Activated CD4-positive, alpha-beta memory T cell treated with anti-CD3 and anti-CD28 coated beads, Interleukin-2, amount 10 ng/mL, durations not matched to agents 7 days and 5 days (primary cell): ENCODE measurements around the gene IER5. TPM values are rescaled to one million over a fixed set of nuclear protein-coding genes. Genes with fewer than 3 reads are reported as not detected.

Experiments
- CTCF ChIA-PET: fragments of 350-600 bp; sonication (Branson Sonifier 250); formaldehyde crosslinking; loops from one replicate; lab custom pipeline; 2021; ENCODE audit warnings: antibody characterized with exemption, inconsistent platforms; lab: Charles Lee
- POLR2A ChIA-PET: fragments of 350-600 bp; sonication (Branson Sonifier 250); formaldehyde crosslinking; loops from one replicate; lab custom pipeline; 2021; ENCODE audit warnings: antibody characterized with exemption; lab: Charles Lee
- DNase-seq: peaks from one replicate; pipeline ENCODE4 v3.0.0-alpha.2; 2020
- H3K27ac Mint-ChIP-seq: one replicate; pipeline ENCODE4 v1.8.0; 2021; ENCODE audit warnings: mild to moderate bottlenecking, mixed read lengths
- H3K27me3 Mint-ChIP-seq: one replicate; pipeline ENCODE4 v1.8.0; 2021; ENCODE audit warnings: mixed read lengths
- H3K36me3 Mint-ChIP-seq: one replicate; pipeline ENCODE4 v1.8.0; 2021; ENCODE audit warnings: low read depth, mixed read lengths
- H3K4me1 Mint-ChIP-seq: one replicate; pipeline ENCODE4 v1.8.0; 2021; ENCODE audit warnings: mixed read lengths
- H3K4me3 Mint-ChIP-seq: one replicate; pipeline ENCODE4 v1.8.0; 2021; ENCODE audit warnings: mild to moderate bottlenecking, mixed read lengths
- H3K9me3 Mint-ChIP-seq: one replicate; pipeline ENCODE4 v1.8.0; 2021; ENCODE audit warnings: mixed read lengths
- total RNA-seq, 2 experiments: library from RNA; stranded (reverse); gene quantifications; one replicate each; pipeline ENCODE4 v1.2.3, GENCODE V29; 2021

The IER5 gene
- total RNA-seq, 2 experiments from 2014 or later: 41.6 to 43.9 TPM

- ChIA-PET CTCF (interaction anchor here (1.1 to 6.0 kb wide), 13 partner anchors 9 to 79 kb away, joined by 3 to 97 read pairs (median 4); no protein-coding TSS in a partner anchor), POLR2A (interaction anchor here (0.8 to 10.2 kb wide), 18 partner anchors 10 to 589 kb away, joined by 3 to 374 read pairs (median 9); partner anchors contain the start of genes ACBD6, MR1, STX6 and XPR1)
- Mint-ChIP-seq H3K4me3 (peak overlapping the region; percentile 99), H3K4me1 (peaks cover 55% of the 10 kb centered on the region), H3K27me3 (no peaks in the 10 kb centered on the region), H3K27ac (peak overlapping the region; percentile 98), H3K36me3 (peaks cover 54% of the 10 kb centered on the region), H3K9me3 (no peaks in the 10 kb centered on the region)
- peak; percentile 66 for DNase-seq
Observed at GRCh38 chr1:181090641-181091126, 2.2 kb downstream of the IER5 start.

- H3K36me3 Mint-ChIP-seq: peaks cover 59% of the 10 kb centered on the region
- peaks cover 60% of the 10 kb centered on the region for H3K4me1 Mint-ChIP-seq
- no peaks in the 10 kb centered on the region for H3K9me3 Mint-ChIP-seq
- H3K27me3 Mint-ChIP-seq: no peaks in the 10 kb centered on the region
- H3K27ac Mint-ChIP-seq: peak overlapping the region; percentile 98
- peak overlapping the region; percentile 99 for H3K4me3 Mint-ChIP-seq
- ChIA-PET CTCF (interaction anchor here (0.6 to 6.0 kb wide), 12 partner anchors 8 to 455 kb away, joined by 3 to 97 read pairs (median 5); no protein-coding TSS in a partner anchor), POLR2A (interaction anchor here (0.8 to 10.2 kb wide), 16 partner anchors 11 to 589 kb away, joined by 3 to 374 read pairs (median 12); partner anchors contain the start of genes ACBD6, MR1 and STX6)
- no peak for DNase-seq
Observed at GRCh38 chr1:181091309-181092040, 3.0 kb downstream of the IER5 start.

- ChIA-PET POLR2A (interaction anchor here (0.8 to 10.2 kb wide), 7 partner anchors 10 to 70 kb away, joined by 3 to 374 read pairs (median 7); partner anchors contain the start of gene STX6), CTCF (interaction anchor here (0.6 to 6.0 kb wide), 7 partner anchors 7 to 455 kb away, joined by 4 to 97 read pairs (median 6); no protein-coding TSS in a partner anchor)
- no peaks in the 10 kb centered on the region for H3K27me3 Mint-ChIP-seq
- DNase-seq: no peak
- peaks cover 59% of the 10 kb centered on the region for H3K36me3 Mint-ChIP-seq
- H3K4me1 Mint-ChIP-seq: peaks cover 61% of the 10 kb centered on the region
- H3K4me3 Mint-ChIP-seq: peak overlapping the region; percentile 57
- no peak overlapping the region for H3K27ac Mint-ChIP-seq
- H3K9me3 Mint-ChIP-seq: no peaks in the 10 kb centered on the region
Observed at GRCh38 chr1:181092056-181092455, 3.6 kb downstream of the IER5 start.

- Mint-ChIP-seq H3K27me3 (no peaks in the 10 kb centered on the region), H3K4me1 (peaks cover 61% of the 10 kb centered on the region), H3K27ac (no peak overlapping the region), H3K4me3 (peak overlapping the region; percentile 27), H3K36me3 (peaks cover 59% of the 10 kb centered on the region), H3K9me3 (no peaks in the 10 kb centered on the region)
- CTCF ChIA-PET: interaction anchor here (1.0 to 6.0 kb wide), 5 partner anchors 12 to 55 kb away, joined by 4 to 97 read pairs (median 6); no protein-coding TSS in a partner anchor
- no peak for DNase-seq
- POLR2A ChIA-PET: interaction anchor here (1.1 to 10.2 kb wide), 4 partner anchors 9 to 68 kb away, joined by 3 to 374 read pairs (median 162); no protein-coding TSS in a partner anchor
Observed at GRCh38 chr1:181092883-181093458, 4.5 kb downstream of the IER5 start.

- ChIA-PET CTCF (no interaction called here), POLR2A (interaction anchor here (0.7 to 4.8 kb wide), 4 partner anchors 10 to 61 kb away, joined by 3 to 33 read pairs (median 10); no protein-coding TSS in a partner anchor)
- Mint-ChIP-seq H3K4me1 (peaks cover 74% of the 10 kb centered on the region), H3K9me3 (no peaks in the 10 kb centered on the region), H3K27ac (no peak overlapping the region), H3K4me3 (no peak overlapping the region), H3K27me3 (no peaks in the 10 kb centered on the region), H3K36me3 (peaks cover 55% of the 10 kb centered on the region)
- DNase-seq: no peak
Observed at GRCh38 chr1:181094416-181095212, 6.1 kb downstream of the IER5 start.

- no peak overlapping the region for H3K4me3 Mint-ChIP-seq
- CTCF ChIA-PET: no interaction called here
- POLR2A ChIA-PET: interaction anchor here (3.9 to 4.8 kb wide), 2 partner anchors 10 to 47 kb away, joined by 18 to 33 read pairs; no protein-coding TSS in a partner anchor
Observed at GRCh38 chr1:181095260-181095659, 6.8 kb downstream of the IER5 start.

GRCh38 chr1:181095763-181096184, 7.3 kb downstream of the IER5 start:
- no peak overlapping the region for H3K4me3 Mint-ChIP-seq
- no peaks in the 10 kb centered on the region for H3K9me3 Mint-ChIP-seq
- no peak overlapping the region for H3K27ac Mint-ChIP-seq
- no peak for DNase-seq
- no peaks in the 10 kb centered on the region for H3K27me3 Mint-ChIP-seq
- POLR2A ChIA-PET: interaction anchor here (1.0 to 13.2 kb wide), 5 partner anchors 7 to 64 kb away, joined by 3 to 374 read pairs (median 18); partner anchors contain the start of gene IER5
- peaks cover 43% of the 10 kb centered on the region for H3K36me3 Mint-ChIP-seq
- peaks cover 83% of the 10 kb centered on the region for H3K4me1 Mint-ChIP-seq
- CTCF ChIA-PET: interaction anchor here (1.4 kb wide), 1 partner anchor 9 kb away, joined by 7 read pairs; no protein-coding TSS in a partner anchor

More at GRCh38 chr1:181095260-181095659, 6.8 kb downstream of the IER5 start:
- peaks cover 80% of the 10 kb centered on the region for H3K4me1 Mint-ChIP-seq
- H3K36me3 Mint-ChIP-seq: peaks cover 48% of the 10 kb centered on the region
- H3K27ac Mint-ChIP-seq: no peak overlapping the region
- no peaks in the 10 kb centered on the region for H3K9me3 Mint-ChIP-seq
- no peak for DNase-seq
- H3K27me3 Mint-ChIP-seq: no peaks in the 10 kb centered on the region

GRCh38 chr1:181097242-181097641, 8.7 kb downstream of the IER5 start:
- Mint-ChIP-seq H3K4me1 (peaks cover 83% of the 10 kb centered on the region), H3K4me3 (no peak overlapping the region), H3K36me3 (peaks cover 29% of the 10 kb centered on the region), H3K27me3 (no peaks in the 10 kb centered on the region), H3K27ac (no peak overlapping the region), H3K9me3 (no peaks in the 10 kb centered on the region)
- ChIA-PET POLR2A (interaction anchor here (1.2 to 13.2 kb wide), 6 partner anchors 8 to 64 kb away, joined by 3 to 374 read pairs (median 11); partner anchors contain the start of genes IER5 and MR1), CTCF (interaction anchor here (4.5 kb wide), 1 partner anchor 44 kb away, joined by 25 read pairs; no protein-coding TSS in a partner anchor)
- no peak for DNase-seq

GRCh38 chr1:181099152-181100014, 10.9 kb downstream of the IER5 start:
- CTCF ChIA-PET: interaction anchor here (1.5 to 4.5 kb wide), 4 partner anchors 8 to 61 kb away, joined by 5 to 25 read pairs (median 12); no protein-coding TSS in a partner anchor

GRCh38 chr1:181100015-181100905, 11.8 kb downstream of the IER5 start:
- peak overlapping the region; percentile 54 for H3K4me3 Mint-ChIP-seq
- peak; percentile 29 for DNase-seq
- H3K4me1 Mint-ChIP-seq: peaks cover 87% of the 10 kb centered on the region
- H3K9me3 Mint-ChIP-seq: no peaks in the 10 kb centered on the region
- peak overlapping the region; percentile 90 for H3K27ac Mint-ChIP-seq
- CTCF ChIA-PET: interaction anchor here (0.9 to 4.5 kb wide), 7 partner anchors 9 to 62 kb away, joined by 3 to 25 read pairs (median 5); no protein-coding TSS in a partner anchor
- peaks cover 8% of the 10 kb centered on the region for H3K36me3 Mint-ChIP-seq
- POLR2A ChIA-PET: interaction anchor here (0.9 to 13.2 kb wide), 6 partner anchors 12 to 77 kb away, joined by 3 to 374 read pairs (median 4); partner anchors contain the start of genes IER5 and STX6
- no peaks in the 10 kb centered on the region for H3K27me3 Mint-ChIP-seq

More at GRCh38 chr1:181099152-181100014, 10.9 kb downstream of the IER5 start:
- Mint-ChIP-seq H3K36me3 (peaks cover 16% of the 10 kb centered on the region), H3K27ac (peak overlapping the region; percentile 90), H3K4me3 (peak overlapping the region; percentile 54), H3K4me1 (peaks cover 90% of the 10 kb centered on the region), H3K9me3 (no peaks in the 10 kb centered on the region), H3K27me3 (no peaks in the 10 kb centered on the region)
- peak; percentile 55 for DNase-seq
- POLR2A ChIA-PET: interaction anchor here (0.8 to 13.2 kb wide), 13 partner anchors 11 to 76 kb away, joined by 3 to 374 read pairs (median 4); partner anchors contain the start of genes IER5 and STX6
